AG08395 (cell line): ENCODE measurements around the gene GRIN3B.

ENCODE experiments used
- DNase-seq: peaks from one replicate; pipeline ENCODE4 v3.0.0; 2012; ENCODE audit warnings: mixed read lengths, low spot score

Gene GRIN3B

DNA sequence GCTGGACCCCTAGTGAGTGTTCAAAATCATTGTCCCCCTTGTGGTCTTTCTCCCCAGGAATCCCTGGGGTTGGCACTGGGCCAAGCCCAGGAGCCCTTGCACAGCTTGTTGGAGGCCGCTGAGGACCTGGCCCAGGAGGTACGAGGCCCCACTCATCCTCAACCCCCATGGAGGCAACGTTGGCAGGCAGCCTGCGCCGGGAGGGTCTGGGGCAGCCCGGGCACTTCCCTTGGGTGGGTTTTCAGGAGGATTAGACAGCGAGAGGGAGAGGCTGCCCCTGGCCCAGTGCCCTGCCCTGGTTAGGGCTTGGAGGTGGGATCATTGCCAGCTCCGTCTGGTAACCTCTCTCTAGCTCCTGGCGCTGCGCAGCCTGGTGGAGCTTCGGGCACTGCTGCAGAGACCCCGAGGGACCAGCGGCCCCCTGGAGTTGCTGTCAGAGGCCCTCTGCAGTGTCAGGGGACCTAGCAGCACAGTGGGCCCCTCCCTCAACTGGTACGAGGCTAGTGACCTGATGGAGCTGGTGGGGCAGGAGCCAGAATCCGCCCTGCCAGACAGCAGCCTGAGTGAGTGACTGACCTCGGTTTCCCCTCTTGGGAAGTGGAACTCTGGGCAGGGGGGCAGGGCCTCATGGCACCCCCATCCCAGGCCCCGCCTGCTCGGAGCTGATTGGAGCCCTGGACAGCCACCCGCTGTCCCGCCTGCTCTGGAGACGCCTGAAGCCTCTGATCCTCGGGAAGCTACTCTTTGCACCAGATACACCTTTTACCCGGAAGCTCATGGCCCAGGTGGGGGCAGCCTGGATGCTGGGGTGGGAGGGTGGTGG is 42.7 kb downstream of the GRIN3B start:
- no peak for DNase-seq

DNA sequence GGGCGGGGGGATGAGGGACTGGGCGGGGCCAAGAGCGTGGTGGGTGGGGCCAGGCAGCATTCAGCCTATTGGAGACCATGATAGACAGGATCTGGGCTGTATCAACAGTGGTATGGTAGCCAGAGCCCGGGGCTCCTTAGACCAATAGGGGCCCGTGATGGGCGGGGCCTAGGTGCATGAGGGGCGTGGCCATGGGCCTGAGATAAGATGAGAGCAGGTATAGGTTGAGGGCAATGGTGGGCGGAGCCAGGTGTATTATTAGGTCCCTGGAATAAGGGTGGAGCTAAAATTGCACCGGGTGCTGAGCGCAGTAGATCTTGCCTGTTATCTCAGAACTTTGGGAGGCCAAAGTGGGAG is 45.0 kb downstream of the GRIN3B start:
- no peak for DNase-seq

DNA sequence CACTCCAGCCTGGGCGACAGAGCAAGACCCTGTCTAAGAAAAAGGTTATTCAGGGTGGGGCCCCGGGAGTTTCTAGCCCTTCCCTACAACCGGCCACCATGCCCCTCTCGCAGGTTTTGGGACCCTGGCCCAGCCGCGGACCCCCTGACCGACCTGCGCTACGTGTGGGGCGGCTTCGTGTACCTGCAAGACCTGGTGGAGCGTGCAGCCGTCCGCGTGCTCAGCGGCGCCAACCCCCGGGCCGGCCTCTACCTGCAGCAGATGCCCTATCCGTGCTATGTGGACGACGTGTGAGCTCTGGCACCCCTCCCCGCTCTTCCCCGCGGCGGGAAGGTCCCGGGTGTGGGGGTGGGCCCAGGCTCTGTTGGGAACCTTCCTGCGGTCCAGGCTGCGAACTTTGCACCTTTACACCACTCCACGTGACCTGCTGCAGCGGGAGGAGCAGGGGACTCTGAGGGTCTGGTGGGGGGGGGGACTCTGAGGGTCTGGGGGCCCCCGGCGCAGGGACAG is 46.0 kb downstream of the GRIN3B start:
- DNase-seq, result no peak

DNA sequence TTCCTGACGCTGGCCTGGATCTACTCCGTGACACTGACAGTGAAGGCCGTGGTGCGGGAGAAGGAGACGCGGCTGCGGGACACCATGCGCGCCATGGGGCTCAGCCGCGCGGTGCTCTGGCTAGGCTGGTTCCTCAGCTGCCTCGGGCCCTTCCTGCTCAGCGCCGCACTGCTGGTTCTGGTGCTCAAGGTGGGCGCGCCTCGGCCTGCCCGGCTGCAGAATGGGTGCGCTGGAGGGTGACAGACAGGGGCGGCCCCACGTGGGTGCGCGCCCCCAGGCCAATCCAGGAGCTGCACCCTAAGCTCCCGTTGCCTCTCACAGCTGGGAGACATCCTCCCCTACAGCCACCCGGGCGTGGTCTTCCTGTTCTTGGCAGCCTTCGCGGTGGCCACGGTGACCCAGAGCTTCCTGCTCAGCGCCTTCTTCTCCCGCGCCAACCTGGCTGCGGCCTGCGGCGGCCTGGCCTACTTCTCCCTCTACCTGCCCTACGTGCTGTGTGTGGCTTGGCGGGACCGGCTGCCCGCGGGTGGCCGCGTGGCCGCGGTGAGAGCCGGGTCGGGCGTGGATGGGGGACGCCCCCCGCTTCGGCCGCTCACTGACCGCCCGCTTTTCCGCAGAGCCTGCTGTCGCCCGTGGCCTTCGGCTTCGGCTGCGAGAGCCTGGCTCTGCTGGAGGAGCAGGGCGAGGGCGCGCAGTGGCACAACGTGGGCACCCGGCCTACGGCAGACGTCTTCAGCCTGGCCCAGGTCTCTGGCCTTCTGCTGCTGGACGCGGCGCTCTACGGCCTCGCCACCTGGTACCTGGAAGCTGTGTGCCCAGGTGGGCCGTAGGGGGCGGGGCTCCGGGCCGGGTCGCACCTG is 46.8 kb downstream of the GRIN3B start:
- DNase-seq, result no peak

DNA sequence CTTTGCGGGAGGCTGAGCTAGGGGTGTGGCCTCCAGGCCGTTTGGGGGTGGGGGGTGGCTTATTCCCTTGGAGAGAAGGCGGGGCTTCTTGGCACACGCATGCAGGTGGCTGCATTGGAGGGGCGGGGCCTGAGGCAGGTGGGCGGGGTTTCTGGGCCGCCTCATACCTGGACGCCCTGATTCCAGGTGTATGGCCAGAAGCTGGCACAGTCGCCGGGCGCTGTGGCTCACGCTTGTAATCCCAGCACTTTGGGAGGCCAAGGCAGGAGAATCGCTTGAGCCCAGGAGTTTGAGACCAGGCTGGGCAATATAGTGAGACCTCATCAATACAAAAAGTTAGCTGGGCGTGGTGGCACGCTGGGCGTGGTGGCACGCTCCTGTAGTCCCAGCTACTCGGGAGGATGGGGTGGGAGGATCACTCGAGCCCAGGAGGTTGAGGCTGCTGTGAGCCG is 47.5 kb downstream of the GRIN3B start:
- DNase-seq, result no peak

DNA sequence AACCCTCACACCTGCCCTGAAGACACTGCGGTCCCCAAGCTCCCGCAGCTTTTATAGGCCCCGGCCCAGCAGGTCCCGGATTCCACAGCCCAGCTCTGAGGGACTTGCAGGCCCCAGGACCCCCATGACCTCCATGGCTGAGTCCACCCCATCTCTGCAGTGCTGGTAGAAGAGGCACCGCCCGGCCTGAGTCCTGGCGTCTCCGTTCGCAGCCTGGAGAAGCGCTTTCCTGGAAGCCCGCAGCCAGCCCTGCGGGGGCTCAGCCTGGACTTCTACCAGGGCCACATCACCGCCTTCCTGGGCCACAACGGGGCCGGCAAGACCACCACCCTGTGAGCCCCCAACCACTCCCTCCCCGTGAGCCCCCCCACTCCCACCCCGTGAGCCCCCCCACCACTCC is 48.9 kb downstream of the GRIN3B start:
- DNase-seq, result no peak

DNA sequence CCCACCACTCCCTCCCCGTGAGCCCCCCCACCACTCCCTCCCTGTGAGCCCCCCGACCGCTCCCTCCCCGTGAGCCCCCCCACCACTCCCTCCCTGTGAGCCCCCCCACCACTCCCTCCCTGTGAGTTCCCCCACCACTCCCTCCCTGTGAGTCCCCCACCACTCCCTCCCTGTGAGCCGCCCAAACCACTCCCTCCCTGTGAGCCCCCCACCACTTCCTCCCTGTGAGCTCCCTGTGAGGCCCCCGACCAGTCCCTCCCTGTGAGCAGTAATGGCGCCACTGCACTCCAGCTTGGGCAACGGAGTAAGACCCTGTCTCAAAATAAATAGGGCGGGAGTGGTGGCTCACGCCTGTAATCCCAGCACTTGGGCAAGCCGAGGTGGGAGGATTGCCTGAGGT is 49.6 kb downstream of the GRIN3B start:
- no peak for DNase-seq

DNA sequence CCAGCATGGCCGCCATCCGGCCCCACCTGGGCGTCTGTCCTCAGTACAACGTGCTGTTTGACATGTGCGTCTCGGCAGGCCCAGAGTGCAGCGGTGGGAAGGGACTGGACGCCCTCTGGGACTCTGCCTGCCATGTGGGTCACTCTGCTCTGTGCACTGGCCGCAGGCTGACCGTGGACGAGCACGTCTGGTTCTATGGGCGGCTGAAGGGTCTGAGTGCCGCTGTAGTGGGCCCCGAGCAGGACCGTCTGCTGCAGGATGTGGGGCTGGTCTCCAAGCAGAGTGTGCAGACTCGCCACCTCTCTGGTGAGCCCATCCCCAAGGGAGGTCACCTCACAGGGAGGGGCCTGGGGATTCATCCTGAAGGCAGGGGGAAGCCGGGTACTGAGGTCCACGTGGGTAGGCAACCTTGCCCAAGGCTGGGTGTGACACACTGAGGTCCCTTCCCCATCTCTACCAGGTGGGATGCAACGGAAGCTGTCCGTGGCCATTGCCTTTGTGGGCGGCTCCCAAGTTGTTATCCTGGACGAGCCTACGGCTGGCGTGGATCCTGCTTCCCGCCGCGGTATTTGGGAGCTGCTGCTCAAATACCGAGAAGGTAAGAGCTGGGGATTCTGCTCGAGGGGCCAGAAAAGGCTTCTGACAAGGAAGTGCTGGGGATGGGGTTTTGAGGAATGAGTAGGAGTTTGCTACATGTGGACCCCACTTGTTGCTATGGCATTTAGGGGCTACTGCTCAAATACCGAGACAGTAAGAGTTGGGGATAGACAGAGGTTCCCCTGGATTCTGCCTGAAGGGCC is 51.0 kb downstream of the GRIN3B start:
- no peak for DNase-seq

DNA sequence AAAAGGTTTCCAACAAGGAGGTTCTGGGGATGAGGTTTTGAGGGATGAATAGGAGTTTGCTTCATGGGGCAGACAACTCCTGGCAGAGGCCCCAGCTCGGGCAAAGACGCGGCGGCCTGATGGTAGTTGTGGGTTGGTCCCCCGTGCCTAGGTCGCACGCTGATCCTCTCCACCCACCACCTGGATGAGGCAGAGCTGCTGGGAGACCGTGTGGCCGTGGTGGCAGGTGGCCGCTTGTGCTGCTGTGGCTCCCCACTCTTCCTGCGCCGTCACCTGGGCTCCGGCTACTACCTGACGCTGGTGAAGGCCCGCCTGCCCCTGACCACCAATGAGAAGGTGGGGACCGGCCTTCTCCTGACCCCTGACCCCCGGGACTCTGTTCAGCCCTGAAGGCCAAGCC is 51.6 kb downstream of the GRIN3B start:
- DNase-seq, result no peak

DNA sequence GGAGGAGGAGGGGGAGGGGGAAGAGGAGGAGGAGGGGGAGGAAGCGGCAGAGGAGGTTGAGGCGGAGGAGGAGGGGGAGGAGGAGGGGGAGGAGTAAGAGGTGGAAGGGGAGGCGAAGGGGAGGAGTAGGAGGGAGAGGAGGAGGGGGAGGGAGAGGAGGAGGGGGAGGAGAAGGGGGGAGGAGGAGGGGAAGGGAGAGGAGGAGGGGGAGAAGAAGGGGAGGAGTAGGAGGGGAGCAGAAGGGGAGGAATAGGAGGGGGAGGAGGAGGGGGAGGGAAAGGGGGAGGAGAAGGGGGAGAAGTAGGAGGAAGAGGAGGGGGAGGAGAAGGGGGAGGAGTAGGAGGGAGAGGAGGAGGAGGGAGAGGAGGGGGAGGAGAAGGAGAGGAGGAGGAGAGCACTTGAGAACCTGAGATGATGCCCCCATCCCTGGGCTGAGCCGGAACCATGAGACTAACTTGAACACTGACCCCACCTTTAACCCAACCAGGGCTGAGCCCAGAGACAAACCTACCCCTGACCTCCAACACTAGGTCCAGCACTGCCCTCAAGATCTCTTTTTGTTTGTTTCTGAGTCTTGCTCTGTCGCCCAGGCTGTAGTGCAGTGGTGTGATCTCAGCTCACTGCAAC is 52.2 kb downstream of the GRIN3B start:
- no peak for DNase-seq

DNA sequence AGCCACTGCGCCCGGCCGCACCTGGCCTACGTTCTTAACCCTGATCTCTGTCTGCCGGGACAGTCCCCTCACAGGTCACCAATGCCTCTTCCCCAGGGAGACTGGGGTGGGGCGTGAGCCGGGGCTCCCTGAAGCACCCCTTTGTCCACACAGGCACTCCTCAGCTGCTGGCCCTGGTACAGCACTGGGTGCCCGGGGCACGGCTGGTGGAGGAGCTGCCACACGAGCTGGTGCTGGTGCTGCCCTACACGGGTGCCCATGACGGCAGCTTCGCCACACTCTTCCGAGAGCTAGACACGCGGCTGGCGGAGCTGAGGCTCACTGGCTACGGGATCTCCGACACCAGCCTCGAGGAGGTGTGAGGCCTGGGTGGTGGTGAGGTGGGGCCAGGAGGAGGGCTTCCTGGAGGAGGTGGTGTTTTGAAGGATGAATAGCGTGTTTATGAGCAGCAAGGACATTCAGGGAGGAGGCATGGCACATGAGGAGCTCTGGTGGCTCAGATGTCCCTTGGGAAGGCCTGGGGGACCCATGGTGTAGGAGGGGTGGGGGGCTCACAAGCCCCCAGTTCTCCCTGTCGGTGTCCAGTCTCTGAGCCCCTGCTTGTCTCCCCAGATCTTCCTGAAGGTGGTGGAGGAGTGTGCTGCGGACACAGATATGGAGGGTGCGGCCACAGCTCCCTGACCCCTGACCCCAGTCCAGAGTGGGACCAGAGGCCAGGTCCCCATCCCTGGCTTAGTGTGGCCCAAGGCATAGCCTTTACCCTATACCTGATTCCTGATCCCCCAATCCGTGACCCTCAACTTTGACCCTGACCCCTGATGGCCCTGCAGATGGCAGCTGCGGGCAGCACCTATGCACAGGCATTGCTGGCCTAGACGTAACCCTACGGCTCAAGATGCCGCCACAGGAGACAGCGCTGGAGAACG is 53.2 kb downstream of the GRIN3B start:
- DNase-seq, result no peak

DNA sequence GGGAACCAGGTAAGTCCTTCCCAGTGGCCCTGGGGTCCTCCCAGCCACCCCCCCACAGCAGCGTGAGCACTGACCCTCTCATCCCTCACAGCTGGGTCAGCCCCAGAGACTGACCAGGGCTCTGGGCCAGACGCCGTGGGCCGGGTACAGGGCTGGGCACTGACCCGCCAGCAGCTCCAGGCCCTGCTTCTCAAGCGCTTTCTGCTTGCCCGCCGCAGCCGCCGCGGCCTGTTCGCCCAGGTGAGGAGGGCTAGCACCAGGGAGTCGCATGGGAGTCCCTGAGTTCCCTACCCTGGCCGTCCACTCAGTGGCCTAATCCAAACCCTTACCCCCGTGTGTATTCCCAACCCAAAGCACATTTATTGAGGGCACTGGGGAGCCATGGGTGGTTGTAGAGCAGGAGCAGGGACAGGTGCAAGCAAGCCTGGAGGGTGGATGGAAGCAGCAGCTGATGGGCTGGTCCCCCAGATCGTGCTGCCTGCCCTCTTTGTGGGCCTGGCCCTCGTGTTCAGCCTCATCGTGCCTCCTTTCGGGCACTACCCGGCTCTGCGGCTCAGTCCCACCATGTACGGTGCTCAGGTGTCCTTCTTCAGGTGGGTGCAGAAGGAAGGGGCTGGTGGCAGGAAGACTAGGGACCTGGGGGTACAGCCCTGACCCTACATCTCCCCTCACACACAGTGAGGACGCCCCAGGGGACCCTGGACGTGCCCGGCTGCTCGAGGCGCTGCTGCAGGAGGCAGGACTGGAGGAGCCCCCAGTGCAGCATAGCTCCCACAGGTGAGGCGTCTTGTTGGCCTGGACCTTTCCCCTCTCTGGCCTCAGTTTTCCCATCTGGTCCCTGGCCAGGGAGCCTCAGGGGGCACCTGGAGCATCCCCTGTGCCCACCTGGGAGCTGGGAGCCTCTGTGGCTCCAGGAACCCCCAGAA is 54.1 kb downstream of the GRIN3B start:
- DNase-seq, result no peak

DNA sequence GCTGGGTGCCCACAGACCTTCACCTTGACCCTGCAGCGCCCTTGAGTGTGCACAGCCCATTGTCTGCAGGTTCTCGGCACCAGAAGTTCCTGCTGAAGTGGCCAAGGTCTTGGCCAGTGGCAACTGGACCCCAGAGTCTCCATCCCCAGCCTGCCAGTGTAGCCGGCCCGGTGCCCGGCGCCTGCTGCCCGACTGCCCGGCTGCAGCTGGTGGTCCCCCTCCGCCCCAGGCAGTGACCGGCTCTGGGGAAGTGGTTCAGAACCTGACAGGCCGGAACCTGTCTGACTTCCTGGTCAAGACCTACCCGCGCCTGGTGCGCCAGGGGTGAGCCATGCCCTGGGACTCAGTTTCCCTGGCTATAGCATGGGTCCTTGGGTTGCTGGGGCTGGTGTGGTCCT is 54.8 kb downstream of the GRIN3B start:
- DNase-seq, result no peak

DNA sequence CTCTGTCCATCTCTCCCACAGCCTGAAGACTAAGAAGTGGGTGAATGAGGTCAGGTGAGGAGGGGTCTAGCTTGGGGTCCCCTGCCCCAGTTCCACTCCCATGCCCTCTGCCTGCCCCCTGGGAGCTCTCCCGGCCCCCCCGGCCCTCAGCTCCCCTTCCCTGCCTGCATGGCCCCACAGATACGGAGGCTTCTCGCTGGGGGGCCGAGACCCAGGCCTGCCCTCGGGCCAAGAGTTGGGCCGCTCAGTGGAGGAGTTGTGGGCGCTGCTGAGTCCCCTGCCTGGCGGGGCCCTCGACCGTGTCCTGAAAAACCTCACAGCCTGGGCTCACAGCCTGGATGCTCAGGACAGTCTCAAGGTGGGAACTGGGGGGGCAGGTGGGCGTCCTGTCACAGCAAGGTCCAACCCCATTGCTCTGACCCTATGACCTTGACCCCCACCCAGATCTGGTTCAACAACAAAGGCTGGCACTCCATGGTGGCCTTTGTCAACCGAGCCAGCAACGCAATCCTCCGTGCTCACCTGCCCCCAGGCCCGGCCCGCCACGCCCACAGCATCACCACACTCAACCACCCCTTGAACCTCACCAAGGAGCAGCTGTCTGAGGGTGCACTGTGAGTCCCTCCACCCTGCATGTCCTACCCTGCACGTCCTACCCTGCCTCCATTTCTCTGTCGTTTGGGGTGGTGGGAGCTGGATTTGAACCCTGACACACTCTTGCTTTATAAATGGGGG is 55.8 kb downstream of the GRIN3B start:
- no peak for DNase-seq

DNA sequence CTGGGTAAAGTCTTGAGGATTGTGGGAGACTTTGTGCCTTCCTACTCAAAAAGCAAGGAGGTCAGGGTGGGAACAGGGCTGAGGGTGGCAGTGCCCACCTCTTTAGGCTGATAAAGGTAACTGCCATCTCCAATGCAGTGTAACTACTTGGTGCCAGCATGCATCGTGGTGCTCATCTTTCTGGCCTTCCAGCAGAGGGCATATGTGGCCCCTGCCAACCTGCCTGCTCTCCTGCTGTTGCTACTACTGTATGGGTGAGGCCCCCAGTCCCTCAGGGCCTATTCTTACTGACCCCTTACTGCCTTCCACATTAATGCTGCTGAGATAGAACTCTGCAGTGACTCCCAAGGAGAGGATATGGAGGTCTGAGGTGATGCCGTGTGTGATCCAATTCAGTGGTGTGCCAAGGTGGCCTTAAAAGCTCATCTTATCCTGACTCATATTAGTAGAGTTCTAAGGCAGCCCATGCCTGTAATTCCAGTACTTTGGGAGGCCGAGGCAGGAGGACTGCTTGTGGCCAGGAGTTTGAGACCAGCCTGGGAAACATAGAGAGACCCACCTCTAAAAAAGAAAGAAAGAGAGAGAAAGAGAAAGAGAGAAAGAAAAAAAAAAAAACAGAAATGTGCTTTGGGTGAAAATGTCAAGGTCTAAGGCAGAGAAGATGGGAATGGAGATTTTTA is 57.1 kb downstream of the GRIN3B start:
- no peak for DNase-seq

DNA sequence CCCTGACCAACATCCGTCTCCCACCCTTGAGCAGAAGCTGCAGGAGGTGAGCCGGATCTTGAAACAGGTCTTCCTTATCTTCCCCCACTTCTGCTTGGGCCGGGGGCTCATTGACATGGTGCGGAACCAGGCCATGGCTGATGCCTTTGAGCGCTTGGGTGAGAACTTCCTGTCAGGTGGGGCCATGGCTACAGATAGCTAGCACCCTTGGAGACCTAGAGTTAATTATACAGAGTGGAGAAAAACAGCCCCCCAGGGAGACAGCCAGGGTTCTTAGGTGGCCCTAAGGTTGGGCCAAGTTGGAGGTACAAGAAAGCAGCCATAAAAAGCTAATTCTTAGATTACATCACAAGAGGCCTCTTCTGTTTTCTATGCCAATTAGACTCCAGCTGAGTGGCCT is 57.9 kb downstream of the GRIN3B start:
- DNase-seq, result no peak
